OCI-LY1 (cell line): ENCODE data around the gene TRIP6.

ENCODE experiments used
- EZH2 ChIP-seq: fragments of 200-600 bp; sonication (generic), shearing (Covaris generic); IDR thresholded peaks from 2 replicates; pipeline ENCODE4 v1.8.0; 2017; ENCODE audit warnings: borderline replicate concordance, mixed run types, mild to moderate bottlenecking, antibody characterized with exemption, low read length, moderate library complexity, mixed read lengths
- TF ChIP-seq, protein P1 (sequence below): fragments of 200-600 bp; sonication (generic), shearing (Covaris generic); IDR thresholded peaks from 2 replicates; pipeline ENCODE4 v1.5.1; 2017; ENCODE audit warnings: mild to moderate bottlenecking, antibody characterized with exemption, low read length, moderate library complexity, mixed read lengths

DNA sequence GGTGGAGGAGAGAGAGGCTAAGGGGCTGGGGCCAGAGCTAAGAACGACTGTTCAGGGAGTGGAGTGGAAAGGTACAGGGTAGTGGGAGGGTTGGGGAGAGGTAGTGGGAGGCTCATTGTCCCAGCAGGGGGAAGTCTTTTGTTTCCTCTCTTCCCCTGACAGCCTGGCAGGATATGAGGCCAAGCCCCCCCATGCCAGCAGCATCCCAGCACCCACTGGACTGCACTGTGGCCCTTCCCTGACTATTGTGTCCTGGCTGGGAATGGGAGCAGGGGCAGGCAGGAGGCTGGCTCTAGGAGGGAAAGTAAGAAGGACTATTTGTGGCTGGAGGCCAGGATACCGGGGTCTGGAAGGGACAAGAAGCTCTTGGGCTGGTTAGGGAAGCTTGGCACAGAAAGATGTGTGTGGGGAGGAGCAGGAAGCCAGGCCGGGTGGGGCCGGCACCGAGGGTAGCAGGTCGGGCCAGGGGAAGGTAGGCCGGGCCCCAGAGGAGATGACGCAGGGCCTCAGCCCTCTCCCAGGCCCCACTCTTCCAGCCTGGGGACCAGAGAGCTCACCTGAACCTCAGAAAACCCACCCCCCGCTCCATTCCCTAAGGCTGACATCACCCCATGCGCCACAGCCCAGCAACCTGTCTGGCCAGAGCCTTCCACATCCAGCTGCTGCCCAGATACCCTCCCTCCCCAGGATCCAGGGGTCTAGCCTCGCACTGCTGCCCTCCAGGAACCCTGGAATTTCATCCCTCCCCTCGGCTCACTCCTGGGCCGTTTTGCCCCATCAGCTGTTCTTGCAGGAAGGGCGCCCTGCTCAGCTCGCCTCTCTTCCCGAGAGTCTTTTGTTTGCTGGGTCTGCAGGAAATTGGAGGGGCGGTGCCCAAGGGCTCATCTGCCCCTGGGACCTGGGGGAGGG lies 31.0 kb upstream of the TRIP6 start:
- TF ChIP-seq, protein P1, sequence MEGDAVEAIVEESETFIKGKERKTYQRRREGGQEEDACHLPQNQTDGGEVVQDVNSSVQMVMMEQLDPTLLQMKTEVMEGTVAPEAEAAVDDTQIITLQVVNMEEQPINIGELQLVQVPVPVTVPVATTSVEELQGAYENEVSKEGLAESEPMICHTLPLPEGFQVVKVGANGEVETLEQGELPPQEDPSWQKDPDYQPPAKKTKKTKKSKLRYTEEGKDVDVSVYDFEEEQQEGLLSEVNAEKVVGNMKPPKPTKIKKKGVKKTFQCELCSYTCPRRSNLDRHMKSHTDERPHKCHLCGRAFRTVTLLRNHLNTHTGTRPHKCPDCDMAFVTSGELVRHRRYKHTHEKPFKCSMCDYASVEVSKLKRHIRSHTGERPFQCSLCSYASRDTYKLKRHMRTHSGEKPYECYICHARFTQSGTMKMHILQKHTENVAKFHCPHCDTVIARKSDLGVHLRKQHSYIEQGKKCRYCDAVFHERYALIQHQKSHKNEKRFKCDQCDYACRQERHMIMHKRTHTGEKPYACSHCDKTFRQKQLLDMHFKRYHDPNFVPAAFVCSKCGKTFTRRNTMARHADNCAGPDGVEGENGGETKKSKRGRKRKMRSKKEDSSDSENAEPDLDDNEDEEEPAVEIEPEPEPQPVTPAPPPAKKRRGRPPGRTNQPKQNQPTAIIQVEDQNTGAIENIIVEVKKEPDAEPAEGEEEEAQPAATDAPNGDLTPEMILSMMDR: no peak
- no peak for TF ChIP-seq EZH2
